ENCODE measurements around the gene FKBP10. TPM values are rescaled to one million over a fixed set of nuclear protein-coding genes. Genes with fewer than 3 reads are reported as not detected.
A peak's percentile ranks its signal among the peaks of the same experiment; 100 is the strongest.
"Not testable (repeated sequence)": the region's sequence is repeated elsewhere in the genome, so short reads cannot be mapped to it uniquely, and the experiment has no call there.

Gene FKBP10
- total RNA-seq, 4 donors from 2014 or later: 4.2 to 25.4 (median 6.8) TPM

GRCh38 chr17:41773190-41773588, 39.6 kb upstream of the FKBP10 start:
- DNase-seq (ENCODE audit: low spot score in 2 of 2): peak in 1 of 2 donors; percentile 65
- intact Hi-C loops (cut with DNase I; ENCODE audit: low total_unique reads): no loop called here
- TF ChIP-seq POLR2A (IDR thresholded peaks at IDR 0.05) (no peak), CTCF (IDR thresholded peaks at IDR 0.05) (no peak)
- 30 to 38% methylated on average over 11 to 12 of the region's 12 CpGs for WGBS, 2 donors
- no peak overlapping the region for H3K4me3 ChIP-seq (ENCODE audit: low read depth, poor library complexity, severe bottlenecking)

DNA sequence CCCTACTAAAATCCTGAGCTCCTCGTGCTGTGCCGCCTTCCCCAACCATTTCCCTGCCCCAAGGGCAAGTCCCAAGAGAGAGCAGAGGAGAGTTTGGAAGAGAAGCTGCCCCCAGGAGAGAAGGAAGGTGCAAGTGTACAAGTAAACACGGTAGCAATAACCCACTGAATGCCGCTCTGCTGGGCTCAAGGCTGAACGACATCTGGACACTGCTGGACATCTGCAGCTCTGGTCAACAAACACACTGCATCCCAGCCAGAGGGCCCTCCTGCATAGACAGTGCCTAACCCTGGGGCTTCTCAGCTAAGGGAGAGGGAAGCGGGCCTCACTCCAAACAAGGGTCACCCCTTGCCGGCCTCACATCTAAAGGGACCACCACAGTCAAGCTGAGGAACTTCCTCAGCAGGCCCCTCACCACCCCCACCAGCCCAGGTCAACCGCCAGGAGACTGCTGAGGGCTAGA, 39.0 kb upstream of the FKBP10 start:
- no peak overlapping the region for H3K4me3 ChIP-seq (ENCODE audit: low read depth, poor library complexity, severe bottlenecking)

DNA sequence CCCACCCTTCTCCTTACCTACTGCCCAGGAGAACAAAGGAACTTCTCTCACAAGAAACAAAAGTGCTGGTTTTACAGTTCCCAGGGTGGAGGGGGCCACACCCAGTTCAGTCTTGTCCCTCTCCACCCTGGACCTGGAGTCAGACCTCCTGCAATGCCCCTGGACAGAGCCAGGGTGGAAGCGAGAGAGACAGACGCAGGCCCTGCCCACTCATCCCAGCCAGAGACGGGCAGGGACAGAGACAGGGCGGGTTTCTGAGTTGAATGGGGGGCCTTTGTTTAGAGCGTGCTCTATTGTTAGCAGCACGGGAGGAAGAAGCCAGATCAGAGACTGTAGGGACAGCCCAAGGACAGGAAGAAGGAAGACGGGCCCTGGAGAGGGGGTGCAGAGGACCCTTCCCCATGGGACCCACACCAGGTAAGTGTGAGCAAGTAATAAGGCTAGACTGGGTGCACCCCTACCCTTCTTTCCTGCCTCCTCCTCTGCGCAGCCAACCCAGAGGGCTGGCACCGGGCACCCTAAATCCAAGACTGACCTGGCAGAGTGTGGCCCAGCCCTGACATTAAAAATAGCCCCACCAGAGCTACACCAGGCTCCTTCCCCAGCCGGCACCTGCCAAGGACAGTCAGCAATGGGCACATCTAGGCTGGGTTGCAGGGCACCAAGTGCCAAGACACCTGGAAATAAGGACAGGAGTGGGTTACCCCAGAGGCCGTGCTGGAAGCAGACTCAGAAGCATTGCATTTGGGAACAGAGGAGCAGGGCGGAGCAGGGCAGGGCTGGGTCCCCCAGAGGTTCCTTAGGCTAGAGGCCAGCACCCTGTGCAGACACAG, 37.2 kb upstream of the FKBP10 start:
- intact Hi-C loops (cut with DNase I; ENCODE audit: low total_unique reads): no loop called here
- no peak for DNase-seq (ENCODE audit: low spot score in 2 of 2)
- no peak for TF ChIP-seq CTCF (IDR thresholded peaks at IDR 0.05)
- H3K4me3 ChIP-seq (ENCODE audit: low read depth, poor library complexity, severe bottlenecking): no peak overlapping the region
- 47 to 49% methylated on average over 12 of the region's 12 CpGs for WGBS, 2 donors

More for the DNA sequence above, 39.0 kb upstream of the FKBP10 start:
- 39 to 50% methylated on average over 8 of the region's 8 CpGs for WGBS, 2 donors
- TF ChIP-seq CTCF (IDR thresholded peaks at IDR 0.05) (no peak), POLR2A (IDR thresholded peaks at IDR 0.05) (no peak)
- intact Hi-C loops (cut with DNase I; ENCODE audit: low total_unique reads): no loop called here
- no peak for DNase-seq (ENCODE audit: low spot score in 2 of 2)

- intact Hi-C loops (cut with DNase I; ENCODE audit: low total_unique reads); H3K4me3 ChIP-seq (ENCODE audit: low read depth, poor library complexity, severe bottlenecking); DNase-seq (ENCODE audit: low spot score in 2 of 2): not testable (repeated sequence)
- 67 to 72% methylated on average over 14 of the region's 14 CpGs for WGBS, 2 donors
Observed at GRCh38 chr17:41776262-41776900, 36.4 kb upstream of the FKBP10 start.

GRCh38 chr17:41777157-41777573, 35.6 kb upstream of the FKBP10 start:
- WGBS, 2 donors: 45 to 57% methylated on average over 3 to 4 of the region's 4 CpGs
- no peak for DNase-seq (ENCODE audit: low spot score in 2 of 2)
- intact Hi-C loops (cut with DNase I; ENCODE audit: low total_unique reads): no loop called here

More at GRCh38 chr17:41777157-41777573, 35.6 kb upstream of the FKBP10 start:
- TF ChIP-seq CTCF (IDR thresholded peaks at IDR 0.05): no peak
- TF ChIP-seq POLR2A (IDR thresholded peaks at IDR 0.05): no peak
- no peak overlapping the region for H3K4me3 ChIP-seq (ENCODE audit: low read depth, poor library complexity, severe bottlenecking)

All from lower leg skin (tissue), 4 donors.